Cardiac fibroblast (primary cell): ENCODE measurements around the gene GNAZ.

Experiments used
- DNase-seq, 2 donors: peaks; one replicate each; pipeline versions ENCODE4 v3.0.0 to v3.0.0-alpha.2; 2010; ENCODE audit warnings: low read depth in 2 of 2
- H3K4me3 ChIP-seq, 2 donors: replicated peaks in 1 of 2; 1 replicate in 1 of 2; 2 replicates in 1 of 2; pipeline ENCODE4 v1.5.1; 2011; ENCODE audit warnings: low read depth in 2 of 2, low read length in 2 of 2, mild to moderate bottlenecking in 2 of 2, moderate library complexity in 1 of 2
- TF ChIP-seq, protein P1 (sequence below): IDR thresholded peaks from one replicate; pipeline ENCODE4 v1.5.1; 2011; ENCODE audit warnings: low read depth, mild to moderate bottlenecking, low read length, inconsistent platforms

Gene GNAZ

GRCh38 chr22:23106344-23106743, 36.0 kb downstream of the GNAZ start:
- TF ChIP-seq, protein P1, sequence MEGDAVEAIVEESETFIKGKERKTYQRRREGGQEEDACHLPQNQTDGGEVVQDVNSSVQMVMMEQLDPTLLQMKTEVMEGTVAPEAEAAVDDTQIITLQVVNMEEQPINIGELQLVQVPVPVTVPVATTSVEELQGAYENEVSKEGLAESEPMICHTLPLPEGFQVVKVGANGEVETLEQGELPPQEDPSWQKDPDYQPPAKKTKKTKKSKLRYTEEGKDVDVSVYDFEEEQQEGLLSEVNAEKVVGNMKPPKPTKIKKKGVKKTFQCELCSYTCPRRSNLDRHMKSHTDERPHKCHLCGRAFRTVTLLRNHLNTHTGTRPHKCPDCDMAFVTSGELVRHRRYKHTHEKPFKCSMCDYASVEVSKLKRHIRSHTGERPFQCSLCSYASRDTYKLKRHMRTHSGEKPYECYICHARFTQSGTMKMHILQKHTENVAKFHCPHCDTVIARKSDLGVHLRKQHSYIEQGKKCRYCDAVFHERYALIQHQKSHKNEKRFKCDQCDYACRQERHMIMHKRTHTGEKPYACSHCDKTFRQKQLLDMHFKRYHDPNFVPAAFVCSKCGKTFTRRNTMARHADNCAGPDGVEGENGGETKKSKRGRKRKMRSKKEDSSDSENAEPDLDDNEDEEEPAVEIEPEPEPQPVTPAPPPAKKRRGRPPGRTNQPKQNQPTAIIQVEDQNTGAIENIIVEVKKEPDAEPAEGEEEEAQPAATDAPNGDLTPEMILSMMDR, result no peak
- no peak for DNase-seq

GRCh38 chr22:23106906-23107367, 36.6 kb downstream of the GNAZ start:
- TF ChIP-seq, protein P1, result no peak
- H3K4me3 ChIP-seq, result no peak overlapping the region
- no peak for DNase-seq

More at GRCh38 chr22:23106344-23106743, 36.0 kb downstream of the GNAZ start:
- no peak overlapping the region for H3K4me3 ChIP-seq

DNA sequence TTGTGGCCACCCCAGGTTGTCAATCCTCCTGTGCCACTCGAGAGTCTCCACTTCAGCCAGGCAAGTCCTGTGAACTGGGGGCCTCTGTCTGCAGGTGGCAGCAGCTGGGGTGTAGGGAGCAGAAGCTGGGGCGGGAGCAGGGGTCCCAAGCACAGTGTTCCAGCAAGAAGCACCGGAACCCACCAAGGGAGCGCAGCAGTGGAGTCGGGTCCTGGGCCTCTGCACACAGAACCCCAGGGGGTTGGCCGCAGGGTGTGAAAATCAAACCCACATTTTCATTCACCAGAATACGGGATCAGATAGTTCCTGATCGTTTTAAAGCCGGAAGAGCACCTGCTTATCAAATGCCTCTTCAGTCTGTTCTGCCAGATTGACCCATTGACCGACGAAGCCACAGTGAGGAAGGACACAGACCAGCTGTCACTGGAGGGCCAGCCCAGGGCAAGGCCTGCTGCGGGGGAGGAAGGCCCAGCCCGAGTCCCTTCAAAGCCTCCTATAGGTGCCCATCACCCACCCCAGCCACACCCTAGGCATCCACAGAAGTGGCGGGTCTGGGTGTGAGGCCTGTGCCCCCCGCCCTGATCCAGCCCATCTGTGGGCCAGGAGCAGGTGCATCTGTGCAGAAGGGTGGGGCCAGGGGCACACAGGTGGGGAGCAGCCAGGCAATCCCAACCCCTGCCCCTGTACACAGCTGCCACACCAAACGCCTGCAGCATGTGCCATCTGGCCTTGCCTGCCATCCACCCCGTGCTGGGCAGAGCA, 37.3 kb downstream of the GNAZ start:
- TF ChIP-seq, protein P1, result no peak
- no peak for DNase-seq
- H3K4me3 ChIP-seq, result no peak overlapping the region

DNA sequence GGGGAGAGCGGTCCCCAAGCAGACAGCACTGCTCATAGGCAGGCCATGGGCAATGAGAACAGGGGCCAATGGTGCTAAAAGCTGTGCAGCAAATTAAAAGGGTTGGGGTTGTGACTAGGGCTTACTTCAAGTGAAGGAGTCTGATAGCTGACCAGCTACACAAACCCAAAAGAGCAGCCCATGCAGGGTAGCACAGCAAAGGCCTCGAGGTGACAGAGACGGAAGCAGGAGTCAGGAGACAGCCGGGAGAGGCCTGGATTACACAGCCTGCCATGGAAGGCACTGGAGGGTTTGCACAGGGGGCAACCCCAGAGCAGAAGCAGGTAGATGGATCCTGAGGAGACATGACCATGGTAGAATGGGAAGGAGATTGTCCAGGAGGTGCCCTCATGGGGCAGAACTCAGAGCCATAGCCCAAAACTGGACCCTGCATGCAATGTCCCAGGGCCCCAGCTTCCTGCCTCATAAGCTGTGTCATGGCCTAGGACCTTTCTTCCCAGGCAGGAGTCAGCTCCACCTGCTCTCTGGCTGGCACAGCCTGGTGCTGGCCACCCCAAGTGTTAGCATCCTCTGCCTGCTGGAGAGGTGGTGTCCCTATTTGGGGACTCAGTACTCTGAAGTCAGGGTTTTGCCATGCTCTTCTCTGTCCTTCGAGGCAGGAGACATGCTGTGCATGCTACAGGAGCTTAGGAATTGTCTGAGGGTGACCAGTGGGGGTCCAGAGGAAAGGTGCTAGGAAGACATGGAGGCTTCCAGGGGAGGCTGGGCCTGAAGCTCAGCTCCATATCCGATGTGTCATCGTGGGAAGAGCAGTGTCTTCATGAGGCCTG, 38.1 kb downstream of the GNAZ start:
- TF ChIP-seq, protein P1, result no peak

DNA sequence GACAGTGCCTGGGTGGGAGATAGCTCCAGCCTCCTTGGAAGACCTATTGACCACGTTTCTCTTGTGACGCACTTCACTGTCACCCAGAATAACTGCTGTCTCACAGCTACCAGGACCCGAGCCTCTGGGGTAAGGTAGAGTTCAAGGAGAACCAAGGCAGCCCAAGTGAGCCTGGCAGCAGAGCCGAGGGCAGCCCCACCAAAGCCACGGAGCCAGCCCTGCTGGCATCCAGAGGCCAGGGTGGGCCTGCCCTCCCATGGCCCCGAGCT, 38.7 kb downstream of the GNAZ start:
- TF ChIP-seq, protein P1, result no peak
- no peak overlapping the region for H3K4me3 ChIP-seq
- no peak for DNase-seq

More for the DNA sequence above, 38.1 kb downstream of the GNAZ start:
- DNase-seq, result no peak
- H3K4me3 ChIP-seq, result no peak overlapping the region

DNA sequence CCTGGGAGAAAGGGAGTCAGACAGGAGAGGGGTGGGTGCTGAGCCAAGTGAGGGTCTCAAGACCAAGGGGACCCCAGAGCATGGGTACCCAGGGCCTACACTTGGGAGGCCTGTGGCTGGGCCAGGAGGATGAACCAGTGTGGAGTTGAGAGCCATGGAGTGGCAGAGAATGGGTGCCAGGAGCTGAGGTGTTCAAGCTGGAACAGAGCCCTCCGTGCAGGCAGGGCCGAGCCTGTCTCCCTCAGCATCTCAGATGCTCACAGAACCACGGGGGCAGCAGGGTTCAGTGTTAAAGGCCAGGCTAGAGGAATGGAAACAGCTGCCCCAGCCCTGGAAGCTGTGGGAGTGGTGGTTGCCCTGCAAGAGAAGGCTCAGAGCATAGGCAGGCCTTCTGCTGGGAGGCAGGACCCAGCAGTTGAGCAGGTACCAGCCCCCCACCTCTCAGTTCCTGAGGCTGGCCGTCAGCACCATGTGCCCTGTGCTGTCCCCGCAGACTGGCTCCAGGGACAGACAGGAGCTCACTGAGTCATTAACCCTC, 39.2 kb downstream of the GNAZ start:
- no peak for DNase-seq
- H3K4me3 ChIP-seq, result no peak overlapping the region
- TF ChIP-seq, protein P1, result no peak
